GM18907 (cell line): ENCODE results near the gene SYNE3.

Source experiments
- ATAC-seq: cut with Tn5 transposase; IDR thresholded peaks from one replicate; pipeline ENCODE4 v1.9.1; 2021; ENCODE audit warnings: mild to moderate bottlenecking, moderate library complexity; ENCODE audit not compliant: unreplicated experiment

The SYNE3 gene

DNA sequence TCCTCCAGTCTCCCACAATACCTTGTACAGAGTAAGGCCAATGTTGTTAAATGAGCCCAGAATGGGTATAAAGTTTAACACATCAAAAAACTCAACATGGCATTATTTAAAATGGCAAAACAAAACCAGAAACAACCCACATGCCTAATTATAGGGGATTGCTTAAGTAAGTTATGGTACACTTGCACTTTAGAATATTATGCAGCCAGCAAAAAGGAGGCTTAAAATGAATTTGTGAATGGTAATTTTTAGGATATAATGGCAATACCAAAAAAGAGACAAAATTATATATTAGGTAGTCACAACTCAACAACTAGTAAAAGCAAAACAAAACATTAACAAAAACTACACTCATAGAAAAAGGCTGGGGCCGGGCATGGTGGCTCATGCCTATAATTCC, 39.7 kb downstream of the SYNE3 start:
- ATAC-seq: no peak

- no peak for ATAC-seq
These were observed 40.8 kb downstream of the SYNE3 start for GRCh38 chr14:95475540-95476240.

- no peak for ATAC-seq
These were observed 41.5 kb downstream of the SYNE3 start for GRCh38 chr14:95474941-95475340.

DNA sequence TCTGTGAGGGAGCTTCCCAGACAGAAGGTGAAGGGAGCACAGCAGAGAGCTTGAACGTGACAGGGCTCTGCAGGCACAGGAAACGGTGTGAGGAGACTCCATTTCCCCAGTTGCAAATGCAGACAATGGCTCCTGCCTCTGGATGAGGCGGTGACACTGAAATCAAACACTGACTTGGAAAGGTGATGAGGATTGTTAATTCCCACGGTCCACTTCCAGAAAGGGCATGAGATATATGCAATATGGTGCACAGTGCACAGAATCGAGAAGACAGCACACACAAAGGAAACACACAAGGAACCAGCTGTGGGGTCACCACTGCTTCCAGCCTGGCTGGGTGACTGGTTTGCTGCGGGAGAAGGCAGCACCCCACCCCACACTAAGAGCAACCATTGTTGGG, 42.0 kb downstream of the SYNE3 start:
- no peak for ATAC-seq

DNA sequence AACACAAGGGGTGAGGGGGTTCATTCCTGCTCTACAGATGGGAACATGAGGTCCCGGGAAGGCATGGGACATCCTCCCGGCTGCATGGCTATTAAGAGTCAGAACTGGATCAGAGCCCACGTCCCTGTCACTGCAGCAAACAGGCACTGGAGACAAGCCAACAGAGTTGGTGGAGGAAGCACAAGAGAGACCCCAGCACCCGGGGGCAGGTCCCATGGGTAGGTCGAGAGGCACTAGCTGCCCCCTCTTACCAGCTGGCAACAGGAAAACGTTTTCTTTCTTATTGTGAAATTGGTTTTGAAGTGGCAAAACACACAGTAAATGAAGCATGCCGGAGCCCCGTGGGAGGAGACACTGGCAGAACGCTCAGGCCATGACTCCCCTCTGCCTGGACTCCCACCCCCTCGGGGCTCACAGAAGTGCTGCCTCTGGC, 43.6 kb downstream of the SYNE3 start:
- no peak for ATAC-seq

DNA sequence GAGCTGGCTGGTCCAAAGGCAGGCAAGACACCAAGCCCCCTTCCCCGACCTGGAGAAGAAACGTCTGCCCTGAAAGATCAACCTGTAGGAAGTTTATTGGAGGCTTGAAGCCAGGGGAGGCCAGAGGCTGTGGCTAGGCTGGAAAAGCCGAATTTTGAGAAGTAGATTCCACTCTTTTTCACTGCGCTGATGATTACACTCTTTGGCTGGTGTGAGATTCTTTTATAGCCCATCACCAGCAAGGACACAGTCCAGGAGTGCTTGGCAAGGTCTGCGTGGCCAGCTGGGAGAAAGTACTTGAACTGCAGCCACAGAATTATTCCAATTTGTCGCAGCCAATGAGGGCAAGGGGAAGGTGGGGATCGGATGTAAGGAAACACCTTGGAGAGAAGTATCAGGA, 45.0 kb downstream of the SYNE3 start:
- ATAC-seq: no peak

DNA sequence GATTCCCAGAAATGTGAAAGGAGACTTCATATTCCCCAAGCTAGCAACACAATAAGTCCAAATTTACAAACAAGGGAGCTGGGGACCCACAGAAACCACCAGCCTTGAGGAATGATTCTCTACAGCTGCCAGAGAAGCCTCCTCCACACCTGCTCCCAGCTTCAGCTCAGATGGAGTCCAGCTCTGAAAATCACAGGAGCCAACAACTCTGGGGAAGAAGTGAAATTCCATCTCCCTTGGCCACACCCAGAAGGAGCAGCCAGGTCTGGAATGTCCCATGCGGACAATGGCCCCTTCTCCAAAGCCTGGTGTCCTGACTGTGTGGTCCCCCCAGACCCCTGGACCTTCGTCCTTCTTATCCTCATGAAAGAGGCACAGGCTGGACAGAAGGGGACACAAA, 45.4 kb downstream of the SYNE3 start:
- no peak for ATAC-seq

- no peak for ATAC-seq
These were observed 47.3 kb downstream of the SYNE3 start for GRCh38 chr14:95469134-95469481.

DNA sequence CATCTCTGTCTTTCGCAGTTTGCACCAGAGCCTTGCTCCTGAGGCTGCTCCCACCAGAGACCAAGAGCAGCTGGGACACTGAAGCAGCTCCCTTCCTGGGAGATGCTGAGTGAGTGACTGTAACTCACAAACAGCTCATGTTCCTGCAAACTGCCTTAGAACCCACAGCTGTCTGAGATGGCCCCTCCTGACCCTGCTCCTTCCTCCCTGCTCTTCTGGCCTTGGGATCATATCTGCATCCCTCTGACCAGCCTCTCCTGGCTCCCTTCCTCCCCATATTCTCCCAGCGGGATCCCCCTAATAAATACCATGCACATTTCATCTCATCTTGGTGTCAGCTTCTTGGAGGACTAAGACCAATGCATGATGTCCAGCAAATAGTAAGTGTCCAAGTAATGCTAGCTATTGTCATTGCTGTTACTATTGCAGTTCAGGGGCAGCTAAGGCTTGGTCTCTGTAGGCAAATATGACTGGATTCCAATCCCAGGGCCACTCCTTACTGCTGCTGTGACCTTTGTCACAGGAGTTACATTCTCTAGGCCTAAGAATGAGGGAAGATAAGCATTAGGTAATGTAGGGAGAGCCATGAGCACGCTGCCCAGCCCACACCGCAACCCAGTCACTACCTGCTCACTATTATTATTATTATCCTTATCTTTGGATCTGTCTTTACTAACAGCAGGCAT, 47.9 kb downstream of the SYNE3 start:
- no peak for ATAC-seq

DNA sequence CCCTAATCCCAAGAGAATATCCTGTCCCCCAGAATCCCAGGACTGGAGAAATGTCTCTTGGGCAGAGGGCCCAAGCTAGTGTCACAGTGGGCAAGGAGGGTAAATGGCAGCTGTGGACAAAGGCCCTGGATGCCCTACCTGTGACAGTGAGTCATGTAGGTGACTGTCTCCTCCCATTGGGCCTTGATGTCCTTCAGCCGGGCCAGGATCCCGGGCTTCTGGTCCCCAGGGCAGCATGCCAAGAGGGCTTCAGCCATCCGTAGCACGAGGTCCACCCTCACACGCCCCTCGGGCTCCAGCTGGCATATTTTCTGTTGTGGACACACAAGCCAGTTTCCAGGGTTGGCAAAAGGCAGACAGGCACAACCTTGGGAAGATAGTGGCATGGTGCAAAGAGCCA, 48.8 kb downstream of the SYNE3 start:
- no peak for ATAC-seq

DNA sequence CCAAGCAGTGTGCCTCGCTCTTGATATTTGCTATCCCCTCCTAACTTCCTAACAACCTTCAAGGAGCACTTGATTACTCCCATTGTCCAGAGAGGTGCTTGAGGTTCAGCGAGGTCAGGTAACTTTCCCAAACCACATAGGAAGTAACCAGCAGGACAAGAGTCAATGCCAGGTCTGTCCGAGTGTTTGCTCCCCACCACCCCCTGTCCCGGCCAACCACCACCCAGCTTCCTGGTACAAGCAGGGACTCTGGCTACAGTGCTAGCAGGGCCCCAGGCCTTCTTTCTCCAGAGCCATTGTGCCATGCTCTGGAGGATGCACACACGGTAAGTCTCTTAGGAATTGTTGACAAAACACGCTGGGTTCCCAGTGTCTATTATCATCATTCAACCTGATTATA, 49.2 kb downstream of the SYNE3 start:
- ATAC-seq: no peak
